Measurements from ENCODE around the gene IRF9. TPM values are rescaled to one million over a fixed set of nuclear protein-coding genes. Genes with fewer than 3 reads are reported as not detected.

The IRF9 gene
- total and polyA plus RNA-seq, 2 of the 13 experiments (the other 11 are each of a cell fraction or from before 2014, with no cell fraction given), result 14.9 to 49.7 TPM

GRCh38 chr14:24115422-24116127, 45.5 kb upstream of the IRF9 start (continued):
- TF ChIP-seq ZNF256 (CRISPR knock-in tag; conservative IDR thresholded peaks at IDR 0.05) (0 out of 2 replicates have a peak, but pooled peaks have one; percentile 60), ZSCAN31 (CRISPR knock-in tag; IDR thresholded peaks at IDR 0.05; ENCODE audit: low read depth) (no peak), ATF5 (CRISPR knock-in tag; IDR thresholded peaks at IDR 0.05; ENCODE audit: low read depth) (0 out of 2 replicates have a peak, but pooled peaks have one; percentile 5), STAT5B (CRISPR knock-in tag; IDR thresholded peaks at IDR 0.05) (no peak; the same call in 1 of the 2 replicates), MBD4 (IDR thresholded peaks at IDR 0.05; ENCODE audit: borderline replicate concordance, low read length) (no peak), ZNF777 (CRISPR knock-in tag; IDR thresholded peaks at IDR 0.05) (0 out of 2 replicates have a peak, but pooled peaks have one; percentile 34), ZNF557 (CRISPR knock-in tag; IDR thresholded peaks at IDR 0.05) (peak; percentile 22; the same call in 1 of the 2 replicates), BCL6 (CRISPR knock-in tag; IDR thresholded peaks at IDR 0.05) (no peak), ZNF33B (CRISPR knock-in tag; IDR thresholded peaks at IDR 0.05) (0 out of 2 replicates have a peak, but pooled peaks have one; percentile 65), ZNF687 (CRISPR knock-in tag; IDR thresholded peaks at IDR 0.05) (no peak), SALL2 (CRISPR knock-in tag; IDR thresholded peaks at IDR 0.05) (no peak), NFKB2 (CRISPR knock-in tag; IDR thresholded peaks at IDR 0.05; ENCODE audit: borderline replicate concordance) (peak; percentile 55; the same call in 1 of the 2 replicates), U2AF2 (IDR thresholded peaks at IDR 0.05; ENCODE audit: low read depth, low read length) (no peak), SPEN (CRISPR knock-in tag; IDR thresholded peaks at IDR 0.05; ENCODE audit: low read depth) (no peak), ZNF761 (CRISPR knock-in tag; conservative IDR thresholded peaks at IDR 0.05) (no peak), ZSCAN29 (CRISPR knock-in tag; conservative IDR thresholded peaks at IDR 0.05) (no peak; the same call in 1 of the 2 replicates), HIVEP1 (CRISPR knock-in tag; IDR thresholded peaks at IDR 0.05) (no peak; the same call in 1 of the 2 replicates), SNAPC2 (CRISPR knock-in tag; IDR thresholded peaks at IDR 0.05) (peak; percentile 30; the same call in 1 of the 2 replicates), JUNB (CRISPR knock-in tag; IDR thresholded peaks at IDR 0.05; ENCODE audit: borderline replicate concordance) (no peak), NPAS2 (CRISPR knock-in tag; IDR thresholded peaks at IDR 0.05; ENCODE audit: borderline replicate concordance) (no peak), ZNF546 (CRISPR knock-in tag; conservative IDR thresholded peaks at IDR 0.05) (0 out of 2 replicates have a peak, but pooled peaks have one; percentile 2), LBX2 (CRISPR knock-in tag; IDR thresholded peaks at IDR 0.05; ENCODE audit: borderline replicate concordance) (no peak), ZNF547 (CRISPR knock-in tag; IDR thresholded peaks at IDR 0.05) (no peak)

Measured in HepG2 (cell line).